T-cell (primary cell): ENCODE data around the gene HAT1. TPM values are rescaled to one million over a fixed set of nuclear protein-coding genes. Genes with fewer than 3 reads are reported as not detected.

Source experiments
- ATAC-seq, 4 experiments: fragments of 200-7000 bp in 3 of 4; fragments of 150-1000 bp in 1 of 4; cut with Tn5 transposase; replicated peaks in 1 of 4; 1 replicate in 3 of 4; 2 replicates in 1 of 4; pipeline ENCODE4 v1.10.0; 2021; ENCODE audit warnings: moderate library complexity in 3 of 4, mild to moderate bottlenecking in 2 of 4, moderate number of reproducible peaks in 1 of 4
- CTCF ChIA-PET, 2 donors: fragments of 300-600 bp; sonication (Branson Sonifier 250); formaldehyde crosslinking; loops; one replicate each; lab custom pipeline; 2022; ENCODE audit warnings: antibody characterized with exemption in 2 of 2; lab: Charles Lee
- POLR2A ChIA-PET, 2 donors: fragments of 300-600 bp; sonication (Branson Sonifier 250); formaldehyde crosslinking; loops; one replicate each; lab custom pipeline; 2022; ENCODE audit warnings: antibody characterized with exemption in 2 of 2; lab: Charles Lee
- DNase-seq, 35 experiments: peaks; one replicate each; pipeline versions ENCODE4 v3.0.0 to v3.0.0-alpha.2; 2013 to 2023
- H3K27ac ChIP-seq: one replicate; pipeline ENCODE4 v1.5.1; 2013; ENCODE audit warnings: low read length
- H3K27me3 ChIP-seq, 2 experiments: replicated peaks in 1 of 2; 1 replicate in 1 of 2; 2 replicates in 1 of 2; pipeline versions ENCODE4 v1.6.1 to v1.7.0; 2013; ENCODE audit warnings: low read length in 1 of 2, mixed read lengths in 1 of 2; ENCODE audit not compliant: control insufficient read depth in 2 of 2, insufficient read depth in 2 of 2; ENCODE audit errors: extremely low read depth in 1 of 2
- H3K36me3 ChIP-seq, 2 donors: 1 replicate in 1 of 2; 2 replicates in 1 of 2; pipeline versions ENCODE4 v1.6.1 to v1.7.0; 2013; ENCODE audit warnings: low read length in 1 of 2; ENCODE audit not compliant: control insufficient read depth in 2 of 2, insufficient read depth in 1 of 2; ENCODE audit errors: extremely low read depth in 1 of 2
- H3K4me1 ChIP-seq, 2 experiments: 1 replicate in 1 of 2; 2 replicates in 1 of 2; pipeline versions ENCODE4 v1.6.1 to v1.7.0; 2013; ENCODE audit warnings: low read length in 2 of 2, mixed read lengths in 1 of 2; ENCODE audit not compliant: insufficient read depth in 2 of 2, control insufficient read depth in 1 of 2; ENCODE audit errors: extremely low read depth in 1 of 2
- H3K4me3 ChIP-seq, 2 donors: 1 replicate in 1 of 2; 2 replicates in 1 of 2; pipeline versions ENCODE4 v1.5.1 to v1.7.0; 2013; ENCODE audit warnings: mild to moderate bottlenecking in 2 of 2, low read length in 1 of 2, moderate library complexity in 1 of 2; ENCODE audit not compliant: control insufficient read depth in 1 of 2; ENCODE audit errors: extremely low read depth in 1 of 2
- H3K9me3 ChIP-seq: 2 replicates; pipeline ENCODE4 v1.7.0; 2013
- H3K27ac Mint-ChIP-seq, 2 donors: one replicate each; pipeline ENCODE4 v1.8.0; 2020 to 2021; ENCODE audit warnings: mild to moderate bottlenecking in 2 of 2, mixed read lengths in 2 of 2
- H3K27me3 Mint-ChIP-seq, 2 donors: one replicate each; pipeline ENCODE4 v1.8.0; 2021 to 2022; ENCODE audit warnings: mixed read lengths in 2 of 2
- H3K36me3 Mint-ChIP-seq: one replicate; pipeline ENCODE4 v1.8.0; 2021; ENCODE audit warnings: mixed read lengths
- H3K4me1 Mint-ChIP-seq, 3 donors: one replicate each; pipeline ENCODE4 v1.8.0; 2020 to 2022; ENCODE audit warnings: mixed read lengths in 3 of 3, mild to moderate bottlenecking in 1 of 3
- H3K4me3 Mint-ChIP-seq, 3 donors: one replicate each; pipeline ENCODE4 v1.8.0; 2020 to 2022; ENCODE audit warnings: mild to moderate bottlenecking in 3 of 3, mixed read lengths in 3 of 3, moderate library complexity in 3 of 3
- H3K9me3 Mint-ChIP-seq, 3 donors: one replicate each; pipeline ENCODE4 v1.8.0; 2020 to 2022; ENCODE audit warnings: mixed read lengths in 3 of 3
- WGBS: methylation state at CpG from one replicate; pipeline ENCODE4 v1.1.5; 2013; ENCODE audit warnings: missing lambda C conversion rate; ENCODE audit not compliant: insufficient coverage; 5-methylcytosine and 5-hydroxymethylcytosine counted together
- total RNA-seq, 35 experiments: library from RNA in 6 of 35; stranded (reverse) in 6 of 35; fragments of 120-200 nt in 1 of 35; gene quantifications; one replicate each; pipeline versions ENCODE4 v1.2.1 to v1.2.4 and lab custom pipeline; 2013 to 2026

Gene HAT1
- total RNA-seq, 5 donors from 2014 or later (not counting 1 experiment from before 2014, with no cell fraction given), result 18.0 to 24.8 (median 22.9) TPM

GRCh38 chr2:172012677-172013391, 90.6 kb downstream of the HAT1 start:
- ChIA-PET CTCF (no interaction called here), POLR2A (interaction anchor here in 1 of 2 donors (0.6 kb wide), 1 partner anchor 40 kb away, joined by 3 read pairs; no protein-coding TSS in a partner anchor)
- Histone ChIP-seq H3K27me3 (no peaks in the 10 kb centered on the region), H3K36me3 (no peaks in the 10 kb centered on the region), H3K27ac (no peak overlapping the region), H3K4me1 (peaks cover 0 to 13% of the 10 kb centered on the region in 2 experiments), H3K4me3 (no peak overlapping the region), H3K9me3 (no peaks in the 10 kb centered on the region)
- Mint-ChIP-seq H3K27me3 (no peaks in the 10 kb centered on the region), H3K36me3 (peaks cover 16% of the 10 kb centered on the region), H3K4me1 (peaks cover 12 to 27% (median 14%) of the 10 kb centered on the region in 3 donors), H3K9me3 (no peaks in the 10 kb centered on the region), H3K27ac (no peak overlapping the region), H3K4me3 (no peak overlapping the region)
- DNase-seq (no peak), ATAC-seq (no peak)
- WGBS, result 95% methylated on average over 4 of the region's 9 CpGs

GRCh38 chr2:172013396-172013795, 91.1 kb downstream of the HAT1 start:
- DNase-seq (no peak), ATAC-seq (no peak)
- ChIA-PET POLR2A (no interaction called here), CTCF (no interaction called here)
- H3K36me3 Mint-ChIP-seq, result peaks cover 16% of the 10 kb centered on the region
- H3K27ac Mint-ChIP-seq, result no peak overlapping the region
- Histone ChIP-seq H3K27me3 (no peaks in the 10 kb centered on the region), H3K4me3 (no peak overlapping the region), H3K36me3 (no peaks in the 10 kb centered on the region), H3K27ac (no peak overlapping the region), H3K4me1 (peaks cover 0 to 13% of the 10 kb centered on the region in 2 experiments), H3K9me3 (no peaks in the 10 kb centered on the region)
- no peaks in the 10 kb centered on the region for H3K9me3 Mint-ChIP-seq
- WGBS, result 95% methylated on average over 2 of the region's 4 CpGs
- H3K27me3 Mint-ChIP-seq, result no peaks in the 10 kb centered on the region
- no peak overlapping the region for H3K4me3 Mint-ChIP-seq
- H3K4me1 Mint-ChIP-seq, result peaks cover 12 to 27% (median 14%) of the 10 kb centered on the region in 3 donors

- Mint-ChIP-seq H3K9me3 (no peaks in the 10 kb centered on the region), H3K4me1 (no peaks in the 10 kb centered on the region)
Observed at GRCh38 chr2:172021074-172021931, 99.0 kb downstream of the HAT1 start.

GRCh38 chr2:172021955-172022354, 99.7 kb downstream of the HAT1 start:
- H3K27me3 ChIP-seq, result no peaks in the 10 kb centered on the region
- no peaks in the 10 kb centered on the region for H3K4me1 Mint-ChIP-seq
- no peak for DNase-seq
- no peaks in the 10 kb centered on the region for H3K4me1 ChIP-seq
- 100% methylated on average over 1 of the region's 5 CpGs for WGBS
- no peak overlapping the region for H3K27ac Mint-ChIP-seq
- H3K36me3 ChIP-seq, result no peaks in the 10 kb centered on the region
- H3K4me3 ChIP-seq, result no peak overlapping the region
- H3K27ac ChIP-seq, result no peak overlapping the region
- no peak overlapping the region for H3K4me3 Mint-ChIP-seq
- ChIA-PET POLR2A (no interaction called here), CTCF (no interaction called here)
- no peaks in the 10 kb centered on the region for H3K9me3 ChIP-seq
- no peaks in the 10 kb centered on the region for H3K9me3 Mint-ChIP-seq
- no peak for ATAC-seq
- H3K27me3 Mint-ChIP-seq, result no peaks in the 10 kb centered on the region
- H3K36me3 Mint-ChIP-seq, result peaks cover 8% of the 10 kb centered on the region

More at GRCh38 chr2:172021074-172021931, 99.0 kb downstream of the HAT1 start:
- DNase-seq (no peak), ATAC-seq (no peak)
- H3K4me1 ChIP-seq, result no peaks in the 10 kb centered on the region
- WGBS, result 67% methylated on average over 3 of the region's 8 CpGs
- H3K27ac ChIP-seq, result no peak overlapping the region
- no peaks in the 10 kb centered on the region for H3K36me3 ChIP-seq
- H3K36me3 Mint-ChIP-seq, result peaks cover 8% of the 10 kb centered on the region
- ChIA-PET POLR2A (no interaction called here), CTCF (interaction anchor here in 1 of 2 donors (0.7 kb wide), 1 partner anchor 223 kb away, joined by 4 read pairs; no protein-coding TSS in a partner anchor)
- no peaks in the 10 kb centered on the region for H3K9me3 ChIP-seq
- no peaks in the 10 kb centered on the region for H3K27me3 ChIP-seq
- H3K4me3 Mint-ChIP-seq, result no peak overlapping the region
- H3K27me3 Mint-ChIP-seq, result no peaks in the 10 kb centered on the region
- H3K27ac Mint-ChIP-seq, result no peak overlapping the region
- no peak overlapping the region for H3K4me3 ChIP-seq

GRCh38 chr2:172031536-172031935, 109.3 kb downstream of the HAT1 start:
- Mint-ChIP-seq H3K27me3 (no peaks in the 10 kb centered on the region), H3K4me3 (no peak overlapping the region), H3K27ac (no peak overlapping the region), H3K4me1 (no peaks in the 10 kb centered on the region), H3K9me3 (no peaks in the 10 kb centered on the region), H3K36me3 (peaks cover 4% of the 10 kb centered on the region)
- Histone ChIP-seq H3K27ac (no peak overlapping the region), H3K27me3 (no peaks in the 10 kb centered on the region), H3K4me1 (no peaks in the 10 kb centered on the region), H3K36me3 (no peaks in the 10 kb centered on the region), H3K4me3 (no peak overlapping the region), H3K9me3 (no peaks in the 10 kb centered on the region)
- WGBS, result 94% methylated on average over 4 of the region's 4 CpGs
- POLR2A ChIA-PET, result no interaction called here
- ATAC-seq, result no peak
- CTCF ChIA-PET, result no interaction called here
- no peak for DNase-seq
